Measurements from ENCODE around the gene HRG.
"Not testable (repeated sequence)": the region's sequence is repeated elsewhere in the genome, so short reads cannot be mapped to it uniquely, and the experiment has no call there.

HRG gene

GRCh38 chr3:186665625-186666188 lies at the start of gene HRG:
Gene HRG, plus strand, starts transcription at chr3:186666014. Its CDS starts 18 bp downstream, at chr3:186666032.
- no peak for DNase-seq

- no peak for DNase-seq
These were observed 49.6 kb upstream of the HRG start for GRCh38 chr3:186616299-186616617.

GRCh38 chr3:186617036-186617946 lies 48.5 kb upstream of the HRG start:
- DNase-seq = peak; percentile 92

GRCh38 chr3:186618318-186618938 lies 47.4 kb upstream of the HRG start:
- no peak for DNase-seq

- no peak for DNase-seq
These were observed 46.0 kb upstream of the HRG start for GRCh38 chr3:186619787-186620212.

- no peak for DNase-seq
These were observed 45.4 kb upstream of the HRG start for GRCh38 chr3:186620213-186621092.

GRCh38 chr3:186621894-186622650 lies 43.7 kb upstream of the HRG start:
- DNase-seq = no peak

GRCh38 chr3:186622651-186623310 lies 43.0 kb upstream of the HRG start:
- DNase-seq = no peak

- no peak for DNase-seq
These were observed 41.2 kb upstream of the HRG start for GRCh38 chr3:186624598-186624997.

- DNase-seq = no peak
These were observed 40.2 kb upstream of the HRG start for GRCh38 chr3:186625600-186626042.

GRCh38 chr3:186626254-186626847 lies 39.5 kb upstream of the HRG start:
- DNase-seq = no peak

- no peak for DNase-seq
These were observed 37.9 kb upstream of the HRG start for GRCh38 chr3:186627852-186628414.

- no peak for DNase-seq
These were observed 37.1 kb upstream of the HRG start for GRCh38 chr3:186628756-186629155.

- no peak for DNase-seq
These were observed 34.7 kb upstream of the HRG start for GRCh38 chr3:186630950-186631641.

GRCh38 chr3:186633481-186633880 lies 32.3 kb upstream of the HRG start:
- DNase-seq = no peak

GRCh38 chr3:186634207-186634606 lies 31.6 kb upstream of the HRG start:
- not testable (repeated sequence) for DNase-seq

GRCh38 chr3:186635532-186635931 lies 30.3 kb upstream of the HRG start:
- no peak for DNase-seq

GRCh38 chr3:186636536-186636935 lies 29.3 kb upstream of the HRG start:
- DNase-seq = no peak

- DNase-seq = no peak
These were observed 28.1 kb upstream of the HRG start for GRCh38 chr3:186637686-186638085.

GRCh38 chr3:186638259-186638658 lies 27.6 kb upstream of the HRG start:
- DNase-seq = no peak

All from activated CD8-positive, alpha-beta memory T cell treated with anti-CD3 and anti-CD28 coated beads, Interleukin-2, amount 50 U/mL, for 48 hours (primary cell).